Fibroblast of the aortic adventitia (primary cell): ENCODE measurements around the gene SYT7. TPM values are rescaled to one million over a fixed set of nuclear protein-coding genes. Genes with fewer than 3 reads are reported as not detected.
"Not testable (repeated sequence)": the region's sequence is repeated elsewhere in the genome, so short reads cannot be mapped to it uniquely, and the experiment has no call there.

Experiments used
- DNase-seq: peaks from one replicate; pipeline ENCODE4 v3.0.0-alpha.2; 2010; ENCODE audit warnings: low read depth
- H3K4me3 ChIP-seq: 2 replicates; pipeline ENCODE4 v1.5.1; 2011; ENCODE audit warnings: low read depth, mild to moderate bottlenecking, control low read depth, low read length, moderate library complexity
- CTCF ChIP-seq: IDR thresholded peaks from 2 replicates; pipeline ENCODE4 v1.5.1; 2011; ENCODE audit warnings: mild to moderate bottlenecking, low read length, control low read depth, inconsistent platforms; ENCODE audit not compliant: insufficient read depth
- small RNA-seq: library from RNA; depleted of rRNA; stranded (forward); fragments of <200 nt; gene quantifications from one replicate; pipeline ENCODE3, GENCODE V24; 2012
- total RNA-seq: library from RNA; depleted of rRNA; stranded (reverse); fragments of >200 nt; gene quantifications from 2 replicates; pipeline ENCODE4 v1.2.3, GENCODE V29; 2012; ENCODE audit warnings: low replicate concordance

Gene SYT7
- total RNA-seq, 1 donor = 112 TPM

DNA sequence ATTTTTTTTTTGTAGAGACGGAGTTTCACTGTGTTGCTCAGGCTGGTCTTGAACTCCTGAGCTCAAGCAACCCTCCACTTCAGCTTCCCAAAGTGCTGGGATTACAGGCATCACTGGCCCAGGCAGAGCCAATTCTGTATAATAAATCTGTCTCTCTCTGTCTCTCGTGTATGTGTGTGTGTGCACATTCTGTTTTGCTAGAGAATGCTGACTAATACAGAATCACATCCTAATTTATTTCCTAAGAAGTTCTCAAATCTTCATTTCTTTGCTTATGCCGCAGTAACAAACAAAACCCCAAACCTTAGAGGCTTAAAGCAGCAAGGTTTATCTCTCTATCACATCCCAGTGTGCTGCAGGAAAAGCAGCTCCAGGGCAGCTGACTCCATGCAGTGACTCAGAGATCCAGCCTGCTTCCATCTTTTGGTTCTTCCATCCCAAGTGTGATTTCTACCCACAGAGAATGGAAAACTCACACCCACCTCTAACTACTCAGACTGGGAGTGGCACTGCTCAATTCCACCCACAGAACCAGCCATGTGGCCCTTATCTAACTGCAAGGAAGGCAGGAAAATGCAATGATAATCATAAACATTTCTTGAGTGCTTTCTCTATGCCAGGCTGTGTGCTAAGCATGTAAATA lies 107.4 kb downstream of the SYT7 start:
- H3K4me3 ChIP-seq = no peak overlapping the region
- DNase-seq = peak; percentile 80
- no peak for TF ChIP-seq CTCF

GRCh38 chr11:61472868-61473267 lies 108.0 kb downstream of the SYT7 start:
- DNase-seq = peak; percentile 95
- H3K4me3 ChIP-seq = no peak overlapping the region
- no peak for TF ChIP-seq CTCF

DNA sequence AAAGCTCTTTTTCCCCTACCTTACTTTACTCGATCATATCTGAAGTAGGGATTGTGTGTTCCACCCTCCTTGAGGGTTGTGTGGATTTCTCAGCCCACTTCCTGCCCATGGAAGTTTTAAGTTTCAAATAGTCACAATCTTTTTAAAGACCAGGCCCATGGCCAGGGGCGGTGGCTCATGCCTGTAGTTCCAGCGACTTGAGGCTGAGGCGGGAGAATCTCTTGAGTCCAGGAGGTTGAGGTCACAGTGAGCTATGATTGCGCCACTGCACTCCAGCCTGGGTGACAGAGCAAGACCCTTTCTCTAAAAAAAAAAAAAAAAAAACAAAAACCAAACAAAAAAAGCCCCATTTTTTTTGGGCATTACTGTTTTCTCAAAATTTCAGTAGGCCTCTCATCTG lies 108.6 kb downstream of the SYT7 start:
- peak; percentile 81 for DNase-seq
- H3K4me3 ChIP-seq = no peak overlapping the region
- TF ChIP-seq CTCF = no peak

- no peak for TF ChIP-seq CTCF
- DNase-seq = no peak
- no peak overlapping the region for H3K4me3 ChIP-seq
Measured at GRCh38 chr11:61468002-61468401, 112.9 kb downstream of the SYT7 start.

GRCh38 chr11:61467602-61468001 lies 113.3 kb downstream of the SYT7 start:
- DNase-seq, H3K4me3 ChIP-seq: not testable (repeated sequence)

Small RNAs within 50 kb of the gene (small RNA-seq; reads per million reads assigned to genes)
- gene MIR4488 = not detected

Other genes with a start within 250 kb of the SYT7 start
- gene DDB1, start 248.0 kb downstream of the SYT7 start, total RNA-seq = 290 and 382 TPM in 2 replicates
- 17.6 and 22.6 TPM in 2 replicates for gene TKFC, start 247.8 kb downstream of the SYT7 start, total RNA-seq
- gene CYB561A3, start 219.2 kb downstream of the SYT7 start, total RNA-seq = 60.6 and 62.5 TPM in 2 replicates
- gene TMEM138, start 218.7 kb downstream of the SYT7 start, total RNA-seq = 13.7 and 38.5 TPM in 2 replicates
- 12.2 and 19.9 TPM in 2 replicates for gene TMEM216, start 188.5 kb downstream of the SYT7 start, total RNA-seq
- gene CPSF7, start 151.1 kb downstream of the SYT7 start, total RNA-seq = 26.6 and 33.8 TPM in 2 replicates
- 51.5 and 67.4 TPM in 2 replicates for gene SDHAF2, start 151.0 kb downstream of the SYT7 start, total RNA-seq
- 0.27 TPM in 1 of 2 replicates, not detected in the other for gene LRRC10B, start 72.3 kb downstream of the SYT7 start, total RNA-seq
- gene DAGLA, start 99.3 kb upstream of the SYT7 start, total RNA-seq = 1.1 and 4.2 TPM in 2 replicates
- gene MYRF, start 171.6 kb upstream of the SYT7 start, total RNA-seq = 0.16 and 0.18 TPM in 2 replicates
- gene TMEM258, start 211.5 kb upstream of the SYT7 start, total RNA-seq = 14.1 and 98.1 TPM in 2 replicates
- 12.3 and 43.3 TPM in 2 replicates for gene FEN1, start 211.8 kb upstream of the SYT7 start, total RNA-seq
- gene FADS1, start 235.9 kb upstream of the SYT7 start, total RNA-seq = 48.8 and 74.1 TPM in 2 replicates
- 125 and 143 TPM in 2 replicates for gene FADS2, start 247.2 kb upstream of the SYT7 start, total RNA-seq